CD4-positive, alpha-beta T cell (primary cell): ENCODE results near the gene URI1. TPM values are rescaled to one million over a fixed set of nuclear protein-coding genes. Genes with fewer than 3 reads are reported as not detected.

Experiments
- ATAC-seq: fragments of 200-7000 bp; cut with Tn5 transposase; one replicate; pipeline ENCODE4 v1.10.0; 2022; ENCODE audit warnings: mild to moderate bottlenecking; ENCODE audit not compliant: poor library complexity
- CTCF ChIA-PET: fragments of 350-600 bp; sonication (Branson Sonifier 250); formaldehyde crosslinking; loops from one replicate; lab custom pipeline; 2021; ENCODE audit warnings: antibody characterized with exemption, inconsistent platforms; lab: Charles Lee
- POLR2A ChIA-PET: fragments of 350-600 bp; sonication (Branson Sonifier 250); formaldehyde crosslinking; loops from one replicate; lab custom pipeline; 2021; ENCODE audit warnings: antibody characterized with exemption, inconsistent platforms; lab: Charles Lee
- DNase-seq, 14 experiments: peaks; one replicate each; pipeline ENCODE4 v3.0.0-alpha.2; 2013 to 2020; ENCODE audit warnings: mixed read lengths in 2 of 14
- H3K27ac ChIP-seq, 2 donors: one replicate each; pipeline versions ENCODE4 v1.5.1 to v1.7.0; 2013; ENCODE audit warnings: low read length in 2 of 2, low read depth in 1 of 2, mild to moderate bottlenecking in 1 of 2
- H3K27me3 ChIP-seq, 2 experiments: 1 replicate in 1 of 2; 2 replicates in 1 of 2; pipeline versions ENCODE4 v1.6.1 to v1.7.0; 2013; ENCODE audit warnings: low read length in 2 of 2, control low read depth in 1 of 2, mild to moderate bottlenecking in 1 of 2, moderate library complexity in 1 of 2; ENCODE audit not compliant: insufficient read depth in 2 of 2, control insufficient read depth in 1 of 2
- H3K36me3 ChIP-seq: one replicate; pipeline ENCODE4 v1.6.1; 2013; ENCODE audit warnings: low read length, control low read depth; ENCODE audit not compliant: insufficient read depth
- H3K4me1 ChIP-seq: one replicate; pipeline ENCODE4 v1.6.1; 2013; ENCODE audit warnings: low read length, control low read depth; ENCODE audit not compliant: insufficient read depth
- H3K4me3 ChIP-seq: one replicate; pipeline ENCODE4 v1.5.1; 2013; ENCODE audit warnings: mild to moderate bottlenecking, low read length, moderate library complexity
- H3K9me3 ChIP-seq, 2 experiments: 1 replicate in 1 of 2; 2 replicates in 1 of 2; pipeline versions ENCODE4 v1.6.1 to v1.7.0; 2013; ENCODE audit warnings: low read length in 2 of 2, mild to moderate bottlenecking in 2 of 2, control low read depth in 1 of 2, moderate library complexity in 1 of 2; ENCODE audit not compliant: control insufficient read depth in 1 of 2, insufficient read depth in 1 of 2
- H3K27ac Mint-ChIP-seq: one replicate; pipeline ENCODE4 v1.8.0; 2020; ENCODE audit warnings: mixed read lengths
- H3K27me3 Mint-ChIP-seq: one replicate; pipeline ENCODE4 v1.8.0; 2021; ENCODE audit warnings: mixed read lengths
- H3K36me3 Mint-ChIP-seq: one replicate; pipeline ENCODE4 v1.8.0; 2021; ENCODE audit warnings: low read depth, mixed read lengths
- H3K4me1 Mint-ChIP-seq: one replicate; pipeline ENCODE4 v1.8.0; 2021; ENCODE audit warnings: low read depth, mixed read lengths
- H3K4me3 Mint-ChIP-seq: one replicate; pipeline ENCODE4 v1.8.0; 2020; ENCODE audit warnings: mild to moderate bottlenecking, mixed read lengths
- H3K9me3 Mint-ChIP-seq: one replicate; pipeline ENCODE4 v1.8.0; 2020; ENCODE audit warnings: mixed read lengths
- intact Hi-C, 2 experiments: fragments of 100-400 bp; cut with DNase I in 1 of 2; cut with micrococcal nuclease in 1 of 2; formaldehyde crosslinking; loops; one replicate each; pipeline versions ENCODE4 v1.15.1 to v1.9.0; 2023 to 2025; cut with DNase I, micrococcal nuclease
- total RNA-seq, 174 experiments: library from RNA in 2 of 174; stranded (reverse) in 2 of 174; gene quantifications; one replicate each; pipeline ENCODE4 v1.2.3 and lab custom pipeline; 2021 to 2026
- TF ChIP-seq, protein P1 (sequence below): fragments of 200-600 bp; IDR thresholded peaks from one replicate; pipeline ENCODE4 v1.8.0; 2022; ENCODE audit warnings: antibody characterized with exemption, mild to moderate bottlenecking

Gene URI1
- total RNA-seq, 2 experiments from 2014 or later = 50.9 to 63.6 TPM

DNA sequence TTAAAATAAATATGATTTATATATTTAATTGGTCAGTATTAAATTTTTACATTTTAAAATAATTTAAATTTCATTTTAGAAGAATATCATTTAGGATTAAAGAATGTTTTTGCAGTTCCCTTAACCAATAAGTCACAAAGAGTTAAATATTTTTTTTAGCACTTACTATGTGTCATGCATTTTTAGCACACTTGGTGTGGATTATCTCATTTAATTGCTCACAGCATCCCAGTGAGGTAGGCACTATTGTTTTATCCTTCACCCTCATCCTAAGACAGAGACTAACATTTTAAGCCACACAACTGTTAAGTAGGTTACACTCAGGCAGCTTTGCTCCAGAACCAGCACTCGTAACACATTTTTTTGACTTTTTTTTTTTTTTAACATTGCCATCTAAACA lies 78.2 kb downstream of the URI1 start:
- H3K4me3 Mint-ChIP-seq = no peak overlapping the region
- Histone ChIP-seq H3K9me3 (no peaks in the 10 kb centered on the region), H3K27ac (no peak overlapping the region), H3K4me3 (no peak overlapping the region), H3K4me1 (no peaks in the 10 kb centered on the region), H3K36me3 (peaks cover under 1% of the 10 kb centered on the region), H3K27me3 (no peaks in the 10 kb centered on the region)
- TF ChIP-seq, protein P1, sequence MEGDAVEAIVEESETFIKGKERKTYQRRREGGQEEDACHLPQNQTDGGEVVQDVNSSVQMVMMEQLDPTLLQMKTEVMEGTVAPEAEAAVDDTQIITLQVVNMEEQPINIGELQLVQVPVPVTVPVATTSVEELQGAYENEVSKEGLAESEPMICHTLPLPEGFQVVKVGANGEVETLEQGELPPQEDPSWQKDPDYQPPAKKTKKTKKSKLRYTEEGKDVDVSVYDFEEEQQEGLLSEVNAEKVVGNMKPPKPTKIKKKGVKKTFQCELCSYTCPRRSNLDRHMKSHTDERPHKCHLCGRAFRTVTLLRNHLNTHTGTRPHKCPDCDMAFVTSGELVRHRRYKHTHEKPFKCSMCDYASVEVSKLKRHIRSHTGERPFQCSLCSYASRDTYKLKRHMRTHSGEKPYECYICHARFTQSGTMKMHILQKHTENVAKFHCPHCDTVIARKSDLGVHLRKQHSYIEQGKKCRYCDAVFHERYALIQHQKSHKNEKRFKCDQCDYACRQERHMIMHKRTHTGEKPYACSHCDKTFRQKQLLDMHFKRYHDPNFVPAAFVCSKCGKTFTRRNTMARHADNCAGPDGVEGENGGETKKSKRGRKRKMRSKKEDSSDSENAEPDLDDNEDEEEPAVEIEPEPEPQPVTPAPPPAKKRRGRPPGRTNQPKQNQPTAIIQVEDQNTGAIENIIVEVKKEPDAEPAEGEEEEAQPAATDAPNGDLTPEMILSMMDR = no peak
- intact Hi-C loops = no loop called here
- H3K4me1 Mint-ChIP-seq = peaks cover 7% of the 10 kb centered on the region
- H3K27ac Mint-ChIP-seq = no peak overlapping the region
- H3K9me3 Mint-ChIP-seq = no peaks in the 10 kb centered on the region
- ChIA-PET CTCF (interaction anchor here (0.8 kb wide), 1 partner anchor 10 kb away, joined by 3 read pairs; no protein-coding TSS in a partner anchor), POLR2A (no interaction called here)
- H3K36me3 Mint-ChIP-seq = peaks cover 53% of the 10 kb centered on the region
- no peak for ATAC-seq
- no peak for DNase-seq
- no peaks in the 10 kb centered on the region for H3K27me3 Mint-ChIP-seq

DNA sequence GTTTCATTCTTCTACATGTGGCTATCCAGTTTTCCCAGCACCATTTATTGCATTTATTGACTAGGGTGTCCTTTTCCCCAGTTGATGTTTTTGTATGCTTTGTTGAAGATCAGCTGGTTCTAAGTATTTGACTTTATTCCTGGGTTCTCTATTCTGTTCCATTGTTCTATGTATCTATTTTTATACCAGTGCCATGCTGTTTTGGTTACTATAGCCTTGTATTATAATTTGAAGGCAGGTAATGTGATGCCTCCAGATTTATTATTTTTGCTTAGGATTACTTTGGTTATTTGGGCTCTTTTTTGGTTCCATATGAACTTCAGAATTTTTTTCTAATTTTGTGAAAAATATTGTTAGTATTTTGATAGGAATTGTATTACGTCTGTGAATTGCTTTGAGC lies 80.6 kb downstream of the URI1 start:
- Mint-ChIP-seq H3K9me3 (no peaks in the 10 kb centered on the region), H3K4me1 (peaks cover 11% of the 10 kb centered on the region), H3K36me3 (peaks cover 46% of the 10 kb centered on the region), H3K4me3 (no peak overlapping the region), H3K27me3 (no peaks in the 10 kb centered on the region), H3K27ac (no peak overlapping the region)
- H3K27me3 ChIP-seq = no peaks in the 10 kb centered on the region
- ChIA-PET CTCF (no interaction called here), POLR2A (no interaction called here)
- ATAC-seq = no peak
- H3K9me3 ChIP-seq = no peaks in the 10 kb centered on the region
- no peaks in the 10 kb centered on the region for H3K36me3 ChIP-seq
- DNase-seq = no peak
- TF ChIP-seq, protein P1 = no peak
- intact Hi-C loops = no loop called here
- no peak overlapping the region for H3K27ac ChIP-seq
- no peaks in the 10 kb centered on the region for H3K4me1 ChIP-seq
- no peak overlapping the region for H3K4me3 ChIP-seq

DNA sequence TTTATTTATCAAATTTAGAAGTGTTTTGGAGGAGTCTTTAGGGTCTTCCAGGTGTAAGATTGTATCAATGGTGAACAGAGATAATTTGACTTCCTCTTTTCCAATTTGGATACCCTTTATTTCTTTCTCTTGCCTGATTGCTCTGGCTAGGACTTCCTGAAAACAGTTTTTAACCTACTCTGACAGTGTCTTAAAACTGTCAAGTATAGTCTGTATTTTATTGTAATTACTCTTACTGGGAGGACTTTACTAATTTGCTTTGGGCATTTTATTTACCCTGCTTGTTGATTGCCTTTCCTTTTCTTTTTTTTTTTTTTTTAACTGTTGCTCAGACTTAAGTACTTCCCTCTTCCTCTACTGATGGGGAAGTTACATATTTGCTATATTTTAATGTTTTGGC lies 81.3 kb downstream of the URI1 start:
- no peak overlapping the region for H3K27ac ChIP-seq
- ATAC-seq = no peak

More for the DNA sequence above, 81.3 kb downstream of the URI1 start:
- intact Hi-C loops = no loop called here
- TF ChIP-seq, protein P1 = no peak
- ChIA-PET CTCF (no interaction called here), POLR2A (no interaction called here)
- H3K4me1 Mint-ChIP-seq = peaks cover 16% of the 10 kb centered on the region
- Histone ChIP-seq H3K9me3 (no peaks in the 10 kb centered on the region), H3K4me1 (no peaks in the 10 kb centered on the region), H3K27me3 (no peaks in the 10 kb centered on the region), H3K4me3 (no peak overlapping the region), H3K36me3 (no peaks in the 10 kb centered on the region)
- no peak for DNase-seq
- no peaks in the 10 kb centered on the region for H3K27me3 Mint-ChIP-seq
- H3K9me3 Mint-ChIP-seq = no peaks in the 10 kb centered on the region
- peaks cover 45% of the 10 kb centered on the region for H3K36me3 Mint-ChIP-seq
- no peak overlapping the region for H3K27ac Mint-ChIP-seq
- no peak overlapping the region for H3K4me3 Mint-ChIP-seq
